HepG2 (cell line): ENCODE measurements around the gene SAMM50. TPM values are rescaled to one million over a fixed set of nuclear protein-coding genes. Genes with fewer than 3 reads are reported as not detected.

ENCODE experiments used
- BRCA1 ChIP-seq: sonication (generic); formaldehyde crosslinking; IDR thresholded peaks from 2 replicates; pipeline ENCODE4 v1.4.0; 2020; ENCODE audit warnings: missing genetic modification reagents
- CREBL2 ChIP-seq: sonication (generic); formaldehyde crosslinking; IDR thresholded peaks from 2 replicates; pipeline ENCODE4 v1.8.1; 2023; ENCODE audit warnings: missing genetic modification reagents, mild to moderate bottlenecking, borderline replicate concordance
- CREM ChIP-seq, 2 experiments: sonication (generic) in 1 of 2; formaldehyde crosslinking in 1 of 2; IDR thresholded peaks; 2 replicates each; pipeline versions ENCODE4 v1.4.0 to v1.6.1; 2016 to 2020; ENCODE audit warnings: antibody characterized with exemption in 1 of 2, mild to moderate bottlenecking in 1 of 2, missing genetic modification reagents in 1 of 2
- FIP1L1 ChIP-seq: fragments of 200-400 bp; formaldehyde crosslinking; IDR thresholded peaks from 2 replicates; pipeline ENCODE4 v1.6.1; 2018; ENCODE audit warnings: low read depth, mild to moderate bottlenecking, low read length, moderate library complexity, borderline replicate concordance; ENCODE audit not compliant: insufficient read depth
- FOSL1 ChIP-seq: sonication (generic); formaldehyde crosslinking; IDR thresholded peaks from 2 replicates; pipeline ENCODE4 v1.9.0; 2021; ENCODE audit warnings: missing genetic modification reagents, borderline replicate concordance
- GTF3A ChIP-seq: sonication (generic); formaldehyde crosslinking; conservative IDR thresholded peaks from 2 replicates; pipeline ENCODE4 v1.4.0; 2020; ENCODE audit warnings: mild to moderate bottlenecking, missing genetic modification reagents
- IRF2 ChIP-seq: IDR thresholded peaks from 2 replicates; pipeline ENCODE4 v1.6.1; 2018; ENCODE audit warnings: missing genetic modification reagents, missing compliant biosample characterization
- KIAA2018 ChIP-seq: sonication (generic); formaldehyde crosslinking; IDR thresholded peaks from 2 replicates; pipeline ENCODE4 v1.5.0; 2020; ENCODE audit warnings: mild to moderate bottlenecking, missing genetic modification reagents, borderline replicate concordance
- KLF9 ChIP-seq: IDR thresholded peaks from 2 replicates; pipeline ENCODE4 v1.6.1; 2016; ENCODE audit warnings: low read depth
- MAF1 ChIP-seq: sonication (generic); formaldehyde crosslinking; IDR thresholded peaks from 2 replicates; pipeline ENCODE4 v1.5.0; 2020; ENCODE audit warnings: missing genetic modification reagents, borderline replicate concordance
- MTA1 ChIP-seq: sonication (generic); formaldehyde crosslinking; IDR thresholded peaks from 2 replicates; pipeline ENCODE4 v1.4.0; 2020; ENCODE audit warnings: missing genetic modification reagents, mild to moderate bottlenecking, borderline replicate concordance
- MTF1 ChIP-seq: sonication (generic); formaldehyde crosslinking; IDR thresholded peaks from 2 replicates; pipeline ENCODE4 v1.5.0; 2020; ENCODE audit warnings: missing genetic modification reagents
- TEAD2 ChIP-seq: sonication (generic); formaldehyde crosslinking; IDR thresholded peaks from 2 replicates; pipeline ENCODE4 v1.9.0; 2021; ENCODE audit warnings: missing genetic modification reagents
- ZNF12 ChIP-seq: sonication (generic); formaldehyde crosslinking; IDR thresholded peaks from 2 replicates; pipeline ENCODE4 v1.5.0; 2020; ENCODE audit warnings: missing genetic modification reagents
- ZNF20 ChIP-seq: sonication (generic); formaldehyde crosslinking; IDR thresholded peaks from 2 replicates; pipeline ENCODE4 v1.4.0; 2020; ENCODE audit warnings: mild to moderate bottlenecking, moderate library complexity, missing genetic modification reagents
- ZNF569 ChIP-seq: sonication (generic); formaldehyde crosslinking; IDR thresholded peaks from 2 replicates; pipeline ENCODE4 v1.5.0; 2020; ENCODE audit warnings: mild to moderate bottlenecking, missing genetic modification reagents, moderate library complexity, borderline replicate concordance
- ZNF773 ChIP-seq: sonication (generic); formaldehyde crosslinking; IDR thresholded peaks from 2 replicates; pipeline ENCODE4 v1.4.0; 2020; ENCODE audit warnings: missing genetic modification reagents, borderline replicate concordance
- ZSCAN12 ChIP-seq: sonication (generic); formaldehyde crosslinking; IDR thresholded peaks from 2 replicates; pipeline ENCODE4 v1.9.0; 2021; ENCODE audit warnings: mild to moderate bottlenecking, missing genetic modification reagents
- polyA plus RNA-seq, 8 experiments: library from polyadenylated mRNA; depleted of rRNA in 3 of 8; stranded (reverse) in 7 of 8; unstranded in 1 of 8; fragments of >200 nt; fragmentation: Illumina TruSeq in 4 of 8; extraction: Trizol in 4 of 8; gene quantifications; 2 replicates each; pipeline versions ENCODE4 v1.2.1 to v1.2.3, GENCODE V29; 2011 to 2016; ENCODE audit warnings: low read depth in 4 of 8, missing spikeins in 1 of 8, mixed read lengths in 1 of 8; ENCODE audit not compliant: insufficient read depth in 1 of 8
- total RNA-seq, 5 experiments: library from RNA; depleted of rRNA; stranded (reverse); fragments of >200 nt; fragmentation: Illumina TruSeq; extraction: Trizol; gene quantifications; 2 replicates each; pipeline ENCODE4 v1.2.3, GENCODE V29; 2016; ENCODE audit warnings: low read depth in 1 of 5
- TF ChIP-seq, protein P1 (sequence below): sonication (generic); formaldehyde crosslinking; IDR thresholded peaks from 2 replicates; pipeline ENCODE4 v1.9.0; 2021; ENCODE audit warnings: missing genetic modification reagents, borderline replicate concordance

The SAMM50 gene
- total and polyA plus RNA-seq, 2 of the 13 experiments (the other 11 are each of a cell fraction or from before 2014, with no cell fraction given) = 34.7 to 63.4 TPM

- TF ChIP-seq MTA1 (CRISPR knock-in tag) (no peak; the same call in 1 of the 2 replicates), FOSL1 (CRISPR knock-in tag) (0 out of 2 replicates have a peak, but pooled peaks have one; percentile 21), MTF1 (CRISPR knock-in tag) (0 out of 2 replicates have a peak, but pooled peaks have one; percentile 55), CREM (IDR thresholded peaks at IDR 0.05) (no peak), CREM (CRISPR knock-in tag; IDR thresholded peaks at IDR 0.05) (no peak), ZNF20 (CRISPR knock-in tag) (no peak), KLF9 (CRISPR knock-in tag) (no peak; the same call in 1 of the 2 replicates), ZSCAN12 (0 out of 2 replicates have a peak, but pooled peaks have one; percentile 42), KIAA2018 (CRISPR knock-in tag) (no peak), FIP1L1 (no peak), ZNF12 (peak; percentile 55), CREBL2 (CRISPR knock-in tag) (peak; percentile 83; the same call in 1 of the 2 replicates), TEAD2 (CRISPR knock-in tag) (peak; percentile 58; the same call in 1 of the 2 replicates), ZNF773 (CRISPR knock-in tag) (peak; percentile 89; the same call in 1 of the 2 replicates), ZNF569 (no peak), IRF2 (CRISPR knock-in tag) (no peak), GTF3A (CRISPR knock-in tag) (no peak), MAF1 (no peak; the same call in 1 of the 2 replicates), BRCA1 (CRISPR knock-in tag) (peak; percentile 61; the same call in 1 of the 2 replicates)
- TF ChIP-seq, protein P1, sequence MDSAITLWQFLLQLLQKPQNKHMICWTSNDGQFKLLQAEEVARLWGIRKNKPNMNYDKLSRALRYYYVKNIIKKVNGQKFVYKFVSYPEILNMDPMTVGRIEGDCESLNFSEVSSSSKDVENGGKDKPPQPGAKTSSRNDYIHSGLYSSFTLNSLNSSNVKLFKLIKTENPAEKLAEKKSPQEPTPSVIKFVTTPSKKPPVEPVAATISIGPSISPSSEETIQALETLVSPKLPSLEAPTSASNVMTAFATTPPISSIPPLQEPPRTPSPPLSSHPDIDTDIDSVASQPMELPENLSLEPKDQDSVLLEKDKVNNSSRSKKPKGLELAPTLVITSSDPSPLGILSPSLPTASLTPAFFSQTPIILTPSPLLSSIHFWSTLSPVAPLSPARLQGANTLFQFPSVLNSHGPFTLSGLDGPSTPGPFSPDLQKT (CRISPR knock-in tag) = no peak
Measured at GRCh38 chr22:43923631-43924464, 31.4 kb upstream of the SAMM50 start, which contains the start of gene PNPLA3 (continued).
